ENCODE measurements around the gene PMEPA1.

PMEPA1 gene

DNA sequence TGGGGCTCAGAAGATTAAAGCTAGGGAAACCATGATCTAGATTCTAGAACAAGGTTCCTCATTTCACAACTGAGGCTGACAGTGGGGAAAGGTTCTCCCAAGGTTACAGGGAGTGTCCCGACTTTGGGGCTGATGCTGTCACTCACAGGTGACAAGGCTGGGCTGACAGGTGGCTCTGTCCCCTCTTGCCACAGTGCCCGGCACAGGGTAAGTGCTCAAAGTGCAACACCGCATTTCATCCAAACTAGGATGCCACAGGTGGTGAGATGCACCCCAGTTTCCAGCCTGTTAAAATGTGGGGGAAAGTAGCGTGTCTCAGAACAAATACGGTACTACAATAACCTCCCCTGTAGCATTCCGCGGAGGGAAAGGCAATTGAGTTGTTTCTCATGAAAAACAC is 97.4 kb downstream of the PMEPA1 start:
- DNase-seq (ENCODE audit: low read depth in 2 of 3, low spot score in 2 of 3): no peak

DNA sequence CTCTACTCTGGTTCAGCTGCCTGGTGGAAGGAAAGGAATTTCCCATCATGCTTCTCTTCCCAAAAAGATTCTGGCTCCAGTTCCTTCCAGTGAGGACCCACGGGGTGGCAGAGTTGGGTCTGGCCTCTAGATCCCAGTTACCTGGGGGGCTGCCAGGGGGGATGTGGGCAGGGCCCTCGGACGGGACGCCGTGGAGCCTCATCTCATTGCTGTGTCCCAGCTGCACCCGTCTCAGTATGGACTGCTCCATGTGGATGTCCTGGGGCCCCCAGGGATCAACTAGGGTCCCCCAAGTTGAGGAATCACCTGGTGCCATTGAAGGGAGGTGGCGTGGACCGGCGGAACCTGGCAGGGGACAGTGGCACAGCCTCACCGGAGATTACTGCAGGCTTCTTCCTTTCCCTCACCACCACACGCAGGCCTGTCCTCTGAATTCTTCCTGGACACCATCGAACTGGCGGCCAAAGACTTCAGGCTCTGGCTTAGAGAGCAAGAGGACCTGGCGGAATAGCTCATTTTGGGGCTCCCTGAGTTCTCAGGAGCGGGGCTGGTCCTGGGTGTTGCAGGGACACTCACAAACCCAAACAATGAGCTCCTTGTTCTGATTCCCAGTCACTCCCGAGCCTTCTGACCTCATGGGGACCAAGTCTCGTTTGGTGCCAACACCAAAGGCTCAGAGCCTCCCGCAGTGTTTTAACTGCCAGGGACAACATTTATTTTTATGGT is 98.1 kb downstream of the PMEPA1 start:
- no peak for DNase-seq (ENCODE audit: low read depth in 2 of 3, low spot score in 2 of 3)

DNA sequence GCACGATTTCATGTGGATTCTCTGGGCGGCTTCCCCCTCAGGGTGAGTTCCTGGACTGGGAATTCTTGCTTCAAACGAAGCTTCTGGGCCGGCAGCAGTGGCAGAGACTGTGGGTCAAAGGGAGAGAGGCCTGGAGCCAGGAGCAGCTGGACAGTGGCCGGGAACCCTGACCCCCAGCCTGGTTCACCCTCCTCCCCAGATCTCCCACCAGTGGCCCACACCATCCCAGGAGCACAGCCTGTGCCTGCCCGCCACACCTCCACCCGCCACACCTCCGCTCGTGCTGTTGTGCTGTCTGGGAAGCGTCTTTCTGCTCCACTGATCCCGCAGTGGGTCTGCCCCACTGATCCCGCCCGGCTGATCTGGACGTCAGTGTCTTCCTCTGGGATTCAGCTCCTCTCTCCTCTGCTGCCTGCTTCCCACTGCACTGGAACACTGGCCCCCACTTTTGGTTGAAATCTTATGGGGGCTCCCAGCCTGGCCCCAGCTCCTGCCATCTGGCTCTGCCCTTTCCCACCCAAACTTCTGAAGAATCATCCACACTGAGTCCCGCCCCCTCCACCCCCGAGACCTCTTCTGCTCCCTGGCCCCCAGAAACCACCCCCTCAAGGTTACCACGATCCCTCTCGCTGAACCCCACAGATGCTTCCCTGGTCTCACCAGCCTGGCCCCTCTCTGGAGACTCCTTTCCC is 99.4 kb downstream of the PMEPA1 start:
- DNase-seq (ENCODE audit: low read depth in 2 of 3, low spot score in 2 of 3): no peak

DNA sequence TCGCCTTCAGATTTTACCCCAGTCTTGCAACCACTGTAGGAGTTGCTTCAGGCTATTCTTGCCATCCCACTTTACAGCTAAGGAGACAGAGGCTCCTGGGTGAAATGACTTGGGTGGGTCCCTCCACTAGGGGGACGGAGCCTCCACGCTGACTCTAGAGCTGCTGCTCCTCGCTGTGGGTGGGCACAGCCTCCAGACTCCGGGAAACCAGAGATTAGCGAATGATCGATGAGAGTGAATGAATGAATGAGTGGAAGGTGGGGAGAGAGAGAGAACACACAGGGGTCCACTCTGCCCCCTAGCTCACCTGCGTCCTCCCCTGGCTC is 100.0 kb downstream of the PMEPA1 start:
- no peak for DNase-seq (ENCODE audit: low read depth in 2 of 3, low spot score in 2 of 3)

DNA sequence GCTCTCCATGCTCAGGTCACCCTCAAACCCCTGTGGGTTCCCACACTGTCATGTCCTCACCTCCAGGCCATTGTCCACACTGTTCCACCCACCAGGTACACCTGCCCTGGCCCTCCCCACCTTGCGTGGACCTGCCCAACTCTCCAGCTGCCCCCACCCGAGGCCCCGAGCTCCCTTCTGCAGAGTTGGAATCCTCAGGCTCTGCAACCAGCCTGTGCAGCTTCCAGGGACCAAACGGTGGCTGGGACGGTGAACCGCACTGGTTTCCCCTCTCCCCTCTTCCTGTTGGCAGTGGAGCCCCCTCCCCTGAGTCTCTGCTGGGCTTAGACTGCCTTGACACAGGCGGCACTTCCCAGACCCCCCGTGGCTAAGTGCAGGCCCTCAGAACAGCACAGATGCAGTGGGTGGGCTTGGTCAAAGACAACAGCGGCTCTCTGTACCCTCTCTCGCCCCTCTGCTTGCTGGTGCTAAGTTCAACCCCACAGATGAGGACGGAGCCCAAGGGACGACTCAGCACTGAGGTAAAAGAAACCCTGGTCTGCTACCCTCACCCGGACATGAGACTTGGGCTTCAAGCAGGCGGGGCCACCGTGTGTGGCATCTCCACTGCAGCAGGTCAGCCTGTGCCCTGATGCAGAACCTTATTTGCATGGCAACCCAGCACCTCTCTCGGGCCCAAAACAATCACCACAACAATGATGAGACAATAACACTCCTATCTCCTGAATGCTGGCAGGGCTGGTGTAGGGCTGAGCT is 100.6 kb downstream of the PMEPA1 start:
- no peak for DNase-seq (ENCODE audit: low read depth in 2 of 3, low spot score in 2 of 3)

DNA sequence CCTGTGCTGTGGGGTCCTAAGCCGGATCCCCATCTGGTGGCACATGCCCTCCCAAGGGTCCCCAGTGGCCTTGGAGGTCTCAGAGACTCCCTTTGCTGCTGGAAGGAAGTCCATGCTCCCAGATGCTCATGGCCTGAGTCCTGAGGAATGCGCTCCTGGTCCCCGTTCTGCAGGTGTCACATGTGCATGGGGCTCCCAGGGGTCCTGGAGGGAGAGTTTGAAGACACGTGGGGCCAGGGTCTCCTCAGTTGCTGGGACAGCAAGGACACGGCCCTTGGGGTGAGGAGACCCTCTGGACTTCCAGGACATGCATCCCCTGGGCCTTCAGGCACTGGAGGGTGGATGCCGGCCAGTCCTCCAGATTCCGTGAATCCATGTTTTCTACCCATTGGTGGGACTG is 101.3 kb downstream of the PMEPA1 start:
- DNase-seq (ENCODE audit: low read depth in 2 of 3, low spot score in 2 of 3): no peak

DNA sequence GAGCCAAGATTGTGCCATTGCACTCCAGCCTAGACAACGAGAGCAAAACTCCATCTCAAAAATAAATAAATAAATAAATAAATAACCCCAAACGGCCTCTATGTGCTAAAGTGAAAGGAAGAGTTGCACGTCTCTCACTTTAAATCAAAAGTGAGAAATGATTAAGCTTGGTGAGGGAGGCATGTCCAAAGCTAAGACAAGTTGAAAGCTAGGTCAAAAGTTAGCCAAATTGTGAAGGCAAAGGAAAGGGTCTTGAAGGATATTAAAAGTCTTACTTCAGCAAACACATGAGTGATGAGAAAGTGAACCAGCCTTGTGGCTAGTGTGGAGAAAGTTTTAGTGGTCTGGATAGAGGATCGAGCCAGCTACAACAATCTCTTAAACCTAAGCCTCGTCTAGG is 103.9 kb downstream of the PMEPA1 start:
- no peak for DNase-seq (ENCODE audit: low read depth in 2 of 3, low spot score in 2 of 3)

DNA sequence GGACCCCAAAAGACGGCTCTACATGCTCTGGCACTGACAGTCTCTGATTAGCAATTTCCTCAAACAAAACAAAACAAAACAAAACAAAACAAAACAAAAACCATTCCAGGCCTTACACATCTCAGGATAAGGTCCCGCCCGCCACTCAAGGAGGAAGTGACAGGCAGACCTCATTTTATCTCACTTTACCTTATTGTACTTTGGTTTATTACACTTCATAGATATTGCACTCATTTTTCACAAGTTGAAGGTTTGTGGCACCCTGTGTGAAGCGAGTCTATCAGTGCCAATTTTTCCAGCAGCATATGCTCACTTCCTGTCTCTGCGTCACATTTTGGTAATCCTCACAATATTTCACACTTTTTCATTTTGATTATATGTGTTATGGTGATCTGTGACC is 104.8 kb downstream of the PMEPA1 start:
- DNase-seq (ENCODE audit: low read depth in 2 of 3, low spot score in 2 of 3): no peak

DNA sequence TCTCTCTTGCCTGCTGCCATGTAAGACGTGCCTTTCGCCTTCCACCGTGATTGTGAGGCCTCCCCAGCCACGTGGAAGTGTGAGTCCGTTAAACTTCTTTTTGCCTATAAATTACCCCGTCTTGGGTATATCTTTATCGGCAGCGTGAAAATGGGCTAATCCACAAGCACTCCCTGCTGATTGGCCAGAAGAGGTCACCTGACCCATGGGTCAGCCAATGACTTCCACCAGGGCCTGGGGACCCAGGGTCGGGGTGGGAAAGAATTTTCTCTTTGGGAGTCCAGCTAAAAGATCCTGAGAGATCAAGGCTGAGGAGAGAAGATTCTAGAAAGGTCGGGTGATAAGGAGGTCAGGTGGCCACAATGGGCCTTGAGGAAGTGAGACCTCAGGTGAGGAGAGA is 106.7 kb downstream of the PMEPA1 start:
- DNase-seq (ENCODE audit: low read depth in 2 of 3, low spot score in 2 of 3): no peak

DNA sequence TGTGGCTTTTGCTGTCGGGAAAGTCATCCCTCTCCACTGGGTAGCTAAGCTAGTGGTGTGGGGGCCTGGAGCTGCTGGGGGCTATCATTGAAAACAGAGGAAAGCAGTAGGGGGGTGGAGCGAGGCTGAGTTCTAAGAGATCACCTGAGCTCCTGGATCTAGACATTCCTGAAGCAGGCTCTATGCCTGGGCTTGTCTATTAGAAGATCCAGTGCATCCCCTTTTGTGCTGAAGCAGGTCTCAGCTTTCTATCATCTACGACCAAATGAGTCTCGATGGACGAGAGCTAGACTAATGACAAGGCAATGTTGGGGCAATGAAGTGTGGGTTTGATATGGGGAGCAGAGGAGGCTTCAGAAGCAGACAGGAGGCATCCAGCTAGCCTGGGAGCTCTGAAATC is 108.1 kb downstream of the PMEPA1 start:
- DNase-seq (ENCODE audit: low read depth in 2 of 3, low spot score in 2 of 3): no peak

DNA sequence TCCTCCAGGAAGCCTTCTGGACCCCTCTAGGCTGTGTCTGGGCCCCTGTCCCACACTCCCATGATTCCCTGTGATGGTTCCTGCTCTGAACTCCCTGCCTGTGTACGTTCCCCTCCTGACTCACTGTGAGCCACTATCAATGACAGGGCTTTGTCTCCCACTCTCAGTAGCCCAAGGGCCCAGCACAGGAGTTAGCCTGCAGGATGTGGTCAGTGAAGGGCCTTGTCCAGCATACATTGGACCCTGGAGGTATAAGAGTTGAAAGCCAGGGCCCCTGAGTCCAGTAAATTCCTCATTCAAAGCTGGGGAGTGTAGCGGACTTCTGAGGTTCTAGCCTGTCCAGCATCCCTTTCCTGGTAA is 108.6 kb downstream of the PMEPA1 start:
- DNase-seq (ENCODE audit: low read depth in 2 of 3, low spot score in 2 of 3): no peak

DNA sequence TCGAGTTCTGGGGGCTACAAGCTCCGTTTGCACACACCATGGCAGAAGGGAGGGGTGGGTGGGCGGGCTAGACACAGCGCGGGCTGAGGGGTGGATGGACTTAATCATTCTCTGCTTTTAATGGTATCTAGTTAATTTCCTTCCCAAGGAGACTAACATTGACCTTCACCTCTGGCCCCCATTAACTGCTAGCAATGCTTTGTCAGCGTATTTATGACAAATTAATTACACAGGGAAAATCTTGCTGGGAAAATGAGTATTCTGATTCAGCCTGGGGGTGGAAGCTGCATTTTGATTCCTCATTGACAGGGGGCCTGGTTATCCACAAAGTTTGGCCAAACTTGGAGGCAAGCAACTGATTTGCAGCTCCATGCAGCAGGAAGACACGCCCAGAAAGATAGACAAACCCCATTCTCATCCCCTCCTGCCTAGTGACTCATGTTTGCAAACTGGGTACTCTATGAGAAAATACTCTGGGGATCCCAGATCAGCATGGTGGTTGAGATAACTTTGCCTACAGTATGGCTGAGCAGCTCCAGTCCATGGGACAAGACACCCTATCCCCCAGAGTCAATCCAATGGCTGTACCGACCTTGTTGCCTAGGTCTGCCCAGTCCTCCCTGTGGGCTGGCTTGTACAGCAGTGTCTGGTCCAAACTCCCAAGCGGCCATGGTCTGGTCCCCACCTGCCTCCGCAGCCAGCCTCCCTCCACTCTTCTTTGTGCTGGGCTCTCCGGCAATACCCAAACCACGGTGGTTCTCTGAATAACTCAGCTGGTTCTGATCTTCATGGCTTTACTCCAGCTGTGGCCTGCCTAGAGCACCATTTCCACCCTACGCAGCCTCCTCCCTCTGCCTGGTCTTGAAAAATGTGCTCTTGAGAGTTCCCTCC is 109.2 kb downstream of the PMEPA1 start:
- DNase-seq (ENCODE audit: low read depth in 2 of 3, low spot score in 2 of 3): no peak

DNA sequence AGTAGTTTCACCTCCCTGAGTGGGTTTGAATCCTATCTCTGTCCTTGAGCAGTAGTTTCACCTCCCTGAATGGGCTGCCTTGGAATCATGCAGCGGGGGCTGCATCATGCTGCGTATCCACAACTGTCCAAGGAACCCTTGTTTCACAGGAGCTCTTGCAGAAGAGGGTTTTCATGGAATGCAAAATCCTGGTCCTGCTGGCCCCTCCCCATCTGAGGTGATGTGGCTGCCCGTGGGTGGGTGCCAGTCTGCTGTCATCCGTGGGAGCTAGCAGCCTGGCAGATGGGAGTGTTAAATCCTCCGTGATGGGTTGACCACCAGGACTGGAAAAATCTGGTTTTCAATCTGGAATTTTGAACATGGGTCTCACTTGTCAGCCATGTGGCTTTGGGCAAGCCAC is 111.3 kb downstream of the PMEPA1 start:
- no peak for DNase-seq (ENCODE audit: low read depth in 2 of 3, low spot score in 2 of 3)
